WERI-Rb-1 (cell line): ENCODE results near the gene MECP2.

Source experiments
- DNase-seq: peaks from one replicate; pipeline ENCODE4 v3.0.0-alpha.2; 2020
- H3K27ac ChIP-seq: fragments of 250-450 bp; sonication (Bioruptor Pico); 2 replicates; pipeline ENCODE4 v1.5.1; 2020; ENCODE audit warnings: mild to moderate bottlenecking, moderate library complexity
- H3K27me3 ChIP-seq: fragments of 250-450 bp; sonication (Bioruptor Pico); 2 replicates; pipeline ENCODE4 v1.5.1; 2021; ENCODE audit warnings: mild to moderate bottlenecking, low read depth, moderate library complexity; ENCODE audit not compliant: insufficient read depth, severe bottlenecking
- H3K36me3 ChIP-seq: fragments of 250-450 bp; sonication (Bioruptor Pico); 2 replicates; pipeline ENCODE4 v1.5.1; 2020; ENCODE audit warnings: mild to moderate bottlenecking, moderate library complexity
- H3K4me3 ChIP-seq: 2 replicates; pipeline ENCODE4 v1.5.1; 2011; ENCODE audit warnings: low read depth, mild to moderate bottlenecking, control low read depth, low read length
- H3K9me3 ChIP-seq: fragments of 250-450 bp; sonication (Bioruptor Pico); 2 replicates; pipeline ENCODE4 v1.5.1; 2021; ENCODE audit warnings: mild to moderate bottlenecking, moderate library complexity; ENCODE audit not compliant: severe bottlenecking
- TF ChIP-seq, protein P1 (sequence below): IDR thresholded peaks from 2 replicates; pipeline ENCODE4 v1.5.1; 2011; ENCODE audit warnings: low read depth, mild to moderate bottlenecking, control low read depth, inconsistent platforms, low read length

The MECP2 gene

DNA sequence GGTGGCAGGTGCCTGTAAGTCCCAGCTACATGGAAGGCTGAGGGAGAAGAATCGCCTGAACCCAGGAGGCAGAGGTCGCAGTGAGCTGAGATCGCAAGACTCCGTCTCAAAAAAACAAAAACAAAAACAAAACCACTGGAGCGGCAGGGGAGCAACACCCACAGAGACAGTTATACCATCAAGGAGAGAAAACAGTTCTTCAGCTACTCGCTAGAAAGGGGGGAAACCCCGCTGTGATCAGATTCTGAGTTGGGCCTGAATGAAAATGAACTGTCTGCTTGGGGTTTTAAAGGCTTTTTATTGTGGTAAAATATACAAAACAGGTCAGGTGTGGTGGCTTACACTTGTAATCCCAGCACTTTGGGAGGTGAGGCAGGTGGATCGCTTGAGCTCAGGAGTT, 61.0 kb downstream of the MECP2 start:
- Histone ChIP-seq H3K36me3 (peaks cover 39% of the 10 kb centered on the region), H3K27ac (no peak overlapping the region), H3K27me3 (peaks cover 12% of the 10 kb centered on the region), H3K4me3 (no peak overlapping the region), H3K9me3 (no peaks in the 10 kb centered on the region)
- DNase-seq: no peak
- TF ChIP-seq, protein P1, sequence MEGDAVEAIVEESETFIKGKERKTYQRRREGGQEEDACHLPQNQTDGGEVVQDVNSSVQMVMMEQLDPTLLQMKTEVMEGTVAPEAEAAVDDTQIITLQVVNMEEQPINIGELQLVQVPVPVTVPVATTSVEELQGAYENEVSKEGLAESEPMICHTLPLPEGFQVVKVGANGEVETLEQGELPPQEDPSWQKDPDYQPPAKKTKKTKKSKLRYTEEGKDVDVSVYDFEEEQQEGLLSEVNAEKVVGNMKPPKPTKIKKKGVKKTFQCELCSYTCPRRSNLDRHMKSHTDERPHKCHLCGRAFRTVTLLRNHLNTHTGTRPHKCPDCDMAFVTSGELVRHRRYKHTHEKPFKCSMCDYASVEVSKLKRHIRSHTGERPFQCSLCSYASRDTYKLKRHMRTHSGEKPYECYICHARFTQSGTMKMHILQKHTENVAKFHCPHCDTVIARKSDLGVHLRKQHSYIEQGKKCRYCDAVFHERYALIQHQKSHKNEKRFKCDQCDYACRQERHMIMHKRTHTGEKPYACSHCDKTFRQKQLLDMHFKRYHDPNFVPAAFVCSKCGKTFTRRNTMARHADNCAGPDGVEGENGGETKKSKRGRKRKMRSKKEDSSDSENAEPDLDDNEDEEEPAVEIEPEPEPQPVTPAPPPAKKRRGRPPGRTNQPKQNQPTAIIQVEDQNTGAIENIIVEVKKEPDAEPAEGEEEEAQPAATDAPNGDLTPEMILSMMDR: no peak

DNA sequence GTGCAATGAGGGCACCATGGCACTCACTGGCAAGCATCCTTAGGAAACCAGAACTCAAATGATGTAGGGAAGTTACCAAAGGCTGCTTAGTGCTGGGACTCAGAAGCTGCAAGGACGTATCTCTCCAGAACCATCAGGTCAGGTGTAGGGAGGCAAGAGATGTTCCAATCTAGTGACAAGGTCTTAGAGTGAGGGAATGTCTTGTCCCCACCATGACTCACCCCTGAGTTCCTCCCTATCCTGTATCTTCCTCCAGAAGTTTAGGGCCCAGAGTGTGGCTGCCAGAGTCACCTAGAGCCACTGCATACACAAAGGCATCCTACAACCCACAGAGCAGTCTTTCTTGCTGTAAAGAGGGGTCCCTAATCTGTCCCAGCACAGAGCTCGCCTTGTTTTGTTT, 63.7 kb downstream of the MECP2 start:
- no peak overlapping the region for H3K4me3 ChIP-seq
- peaks cover 59% of the 10 kb centered on the region for H3K36me3 ChIP-seq
- TF ChIP-seq, protein P1: no peak
- no peak for DNase-seq
- no peak overlapping the region for H3K27ac ChIP-seq
- H3K27me3 ChIP-seq: peaks cover 9% of the 10 kb centered on the region
- H3K9me3 ChIP-seq: no peaks in the 10 kb centered on the region

DNA sequence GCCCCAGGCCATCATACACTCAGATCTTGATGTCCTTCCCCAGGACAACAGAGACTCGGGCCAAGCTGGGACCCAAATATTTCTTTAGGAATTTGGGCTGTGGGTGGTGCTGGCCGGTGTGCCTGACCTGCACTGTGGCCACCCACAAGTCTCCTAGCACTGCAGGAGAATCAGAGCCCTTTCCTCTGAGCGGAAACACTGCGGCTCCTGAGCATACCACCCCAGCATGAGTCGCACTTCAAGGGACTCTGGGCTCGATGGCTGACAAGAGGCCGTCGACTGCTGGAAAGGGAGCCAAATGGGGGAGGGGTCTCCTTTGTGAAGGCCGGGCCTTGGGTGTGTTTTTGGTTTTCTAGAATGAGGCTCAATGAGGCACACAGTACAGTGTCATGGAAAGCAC, 64.9 kb downstream of the MECP2 start:
- H3K4me3 ChIP-seq: no peak overlapping the region
- H3K9me3 ChIP-seq: no peaks in the 10 kb centered on the region
- H3K27me3 ChIP-seq: peaks cover 12% of the 10 kb centered on the region
- no peak for DNase-seq
- TF ChIP-seq, protein P1: no peak
- peaks cover 71% of the 10 kb centered on the region for H3K36me3 ChIP-seq
- H3K27ac ChIP-seq: no peak overlapping the region

DNA sequence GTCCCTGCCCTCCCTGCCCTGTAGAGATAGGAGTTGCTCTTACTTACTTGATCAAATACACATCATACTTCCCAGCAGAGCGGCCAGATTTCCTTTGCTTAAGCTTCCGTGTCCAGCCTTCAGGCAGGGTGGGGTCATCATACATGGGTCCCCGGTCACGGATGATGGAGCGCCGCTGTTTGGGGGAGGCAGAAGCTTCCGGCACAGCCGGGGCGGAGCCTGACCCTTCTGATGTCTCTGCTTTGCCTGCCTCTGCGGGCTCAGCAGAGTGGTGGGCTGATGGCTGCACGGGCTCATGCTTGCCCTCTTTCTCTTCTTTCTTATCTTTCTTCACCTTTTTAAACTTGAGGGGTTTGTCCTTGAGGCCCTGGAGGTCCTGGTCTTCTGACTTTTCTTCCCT, 65.4 kb downstream of the MECP2 start:
- no peaks in the 10 kb centered on the region for H3K9me3 ChIP-seq
- peaks cover 12% of the 10 kb centered on the region for H3K27me3 ChIP-seq
- no peak overlapping the region for H3K4me3 ChIP-seq
- TF ChIP-seq, protein P1: no peak
- DNase-seq: no peak
- H3K36me3 ChIP-seq: peaks cover 76% of the 10 kb centered on the region
- no peak overlapping the region for H3K27ac ChIP-seq

DNA sequence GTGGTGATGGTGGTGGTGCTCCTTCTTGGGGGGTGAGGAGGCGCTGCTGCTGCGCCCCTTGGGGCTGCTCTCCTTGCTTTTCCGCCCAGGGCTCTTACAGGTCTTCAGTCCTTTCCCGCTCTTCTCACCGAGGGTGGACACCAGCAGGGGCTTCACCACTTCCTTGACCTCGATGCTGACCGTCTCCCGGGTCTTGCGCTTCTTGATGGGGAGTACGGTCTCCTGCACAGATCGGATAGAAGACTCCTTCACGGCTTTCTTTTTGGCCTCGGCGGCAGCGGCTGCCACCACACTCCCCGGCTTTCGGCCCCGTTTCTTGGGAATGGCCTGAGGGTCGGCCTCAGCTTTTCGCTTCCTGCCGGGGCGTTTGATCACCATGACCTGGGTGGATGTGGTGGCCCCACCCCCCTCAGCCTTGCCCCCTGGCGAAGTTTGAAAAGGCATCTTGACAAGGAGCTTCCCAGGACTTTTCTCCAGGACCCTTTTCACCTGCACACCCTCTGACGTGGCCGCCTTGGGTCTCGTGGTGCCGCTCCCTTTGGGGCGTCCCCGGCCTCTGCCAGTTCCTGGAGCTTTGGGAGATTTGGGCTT, 66.7 kb downstream of the MECP2 start:
- TF ChIP-seq, protein P1: no peak
- H3K36me3 ChIP-seq: peaks cover 72% of the 10 kb centered on the region
- H3K27ac ChIP-seq: no peak overlapping the region
- no peak overlapping the region for H3K4me3 ChIP-seq
- no peak for DNase-seq
- H3K27me3 ChIP-seq: peaks cover 12% of the 10 kb centered on the region
- H3K9me3 ChIP-seq: no peaks in the 10 kb centered on the region

DNA sequence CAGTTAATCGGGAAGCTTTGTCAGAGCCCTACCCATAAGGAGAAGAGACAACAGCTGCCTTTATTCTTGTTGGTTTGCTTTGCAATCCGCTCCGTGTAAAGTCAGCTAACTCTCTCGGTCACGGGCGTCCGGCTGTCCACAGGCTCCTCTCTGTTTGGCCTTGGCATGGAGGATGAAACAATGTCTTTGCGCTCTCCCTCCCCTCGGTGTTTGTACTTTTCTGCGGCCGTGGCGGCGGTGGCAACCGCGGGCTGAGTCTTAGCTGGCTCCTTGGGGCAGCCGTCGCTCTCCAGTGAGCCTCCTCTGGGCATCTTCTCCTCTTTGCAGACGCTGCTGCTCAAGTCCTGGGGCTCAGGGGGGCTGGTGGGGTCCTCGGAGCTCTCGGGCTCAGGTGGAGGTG, 67.3 kb downstream of the MECP2 start:
- Histone ChIP-seq H3K9me3 (no peaks in the 10 kb centered on the region), H3K27me3 (peaks cover 12% of the 10 kb centered on the region), H3K27ac (no peak overlapping the region), H3K4me3 (no peak overlapping the region), H3K36me3 (peaks cover 72% of the 10 kb centered on the region)
- TF ChIP-seq, protein P1: no peak
- no peak for DNase-seq
